ENCODE results near the gene ZNRF4. TPM values are rescaled to one million over a fixed set of nuclear protein-coding genes. Genes with fewer than 3 reads are reported as not detected.

Gene ZNRF4
- total RNA-seq, 1 experiment from 2014 or later, result not detected

- no peaks in the 10 kb centered on the region for H3K4me1 Mint-ChIP-seq (ENCODE audit: low read depth, unreplicated experiment)
- H3K27me3 Mint-ChIP-seq (ENCODE audit: unreplicated experiment), result peaks cover 76% of the 10 kb centered on the region
- H3K9me3 Mint-ChIP-seq (ENCODE audit: low read depth, unreplicated experiment), result peaks cover 2% of the 10 kb centered on the region
- no peak for DNase-seq
- intact Hi-C loops (cut with micrococcal nuclease; ENCODE audit: unreplicated experiment), result no loop called here
- no peak for TF ChIP-seq CTCF (IDR thresholded peaks at IDR 0.05; ENCODE audit: unreplicated experiment)
- H3K27ac Mint-ChIP-seq (ENCODE audit: unreplicated experiment), result no peak overlapping the region
- no peaks in the 10 kb centered on the region for H3K36me3 Mint-ChIP-seq (ENCODE audit: insufficient read depth, unreplicated experiment)
- no TSS peak for BruUV-seq (replicated peaks)
- no peak overlapping the region for H3K4me3 Mint-ChIP-seq (ENCODE audit: low read depth, unreplicated experiment)
- CTCF ChIA-PET, result no interaction called here
Observed at GRCh38 chr19:5424192-5424973, 30.8 kb upstream of the ZNRF4 start.

DNA sequence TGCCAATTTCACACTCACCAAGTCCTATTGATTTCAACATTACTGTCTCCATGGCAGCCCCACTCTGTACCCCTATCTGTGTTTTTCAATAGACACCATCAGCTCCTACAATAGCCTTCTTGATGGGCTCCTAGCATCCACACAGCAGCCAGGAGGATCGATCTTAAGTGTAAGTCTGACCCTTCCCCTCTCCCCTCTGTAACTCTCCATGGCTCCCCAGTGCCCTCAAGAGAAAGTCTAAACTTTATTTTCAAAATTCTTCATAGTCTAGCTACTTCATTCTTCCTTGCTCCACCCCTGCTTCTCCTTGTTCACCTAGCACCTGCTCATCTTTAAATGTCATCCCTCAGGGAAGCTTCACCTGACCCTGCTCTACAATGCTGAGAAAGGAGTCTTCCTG is 30.0 kb upstream of the ZNRF4 start:
- TF ChIP-seq CTCF (IDR thresholded peaks at IDR 0.05; ENCODE audit: unreplicated experiment), result no peak
- BruUV-seq (replicated peaks), result no TSS peak
- Mint-ChIP-seq H3K27ac (ENCODE audit: unreplicated experiment) (no peak overlapping the region), H3K27me3 (ENCODE audit: unreplicated experiment) (peaks cover 67% of the 10 kb centered on the region), H3K4me3 (ENCODE audit: low read depth, unreplicated experiment) (no peak overlapping the region), H3K4me1 (ENCODE audit: low read depth, unreplicated experiment) (no peaks in the 10 kb centered on the region), H3K36me3 (ENCODE audit: insufficient read depth, unreplicated experiment) (no peaks in the 10 kb centered on the region), H3K9me3 (ENCODE audit: low read depth, unreplicated experiment) (peaks cover 2% of the 10 kb centered on the region)
- no peak for DNase-seq
- CTCF ChIA-PET, result no interaction called here
- intact Hi-C loops (cut with micrococcal nuclease; ENCODE audit: unreplicated experiment), result no loop called here

DNA sequence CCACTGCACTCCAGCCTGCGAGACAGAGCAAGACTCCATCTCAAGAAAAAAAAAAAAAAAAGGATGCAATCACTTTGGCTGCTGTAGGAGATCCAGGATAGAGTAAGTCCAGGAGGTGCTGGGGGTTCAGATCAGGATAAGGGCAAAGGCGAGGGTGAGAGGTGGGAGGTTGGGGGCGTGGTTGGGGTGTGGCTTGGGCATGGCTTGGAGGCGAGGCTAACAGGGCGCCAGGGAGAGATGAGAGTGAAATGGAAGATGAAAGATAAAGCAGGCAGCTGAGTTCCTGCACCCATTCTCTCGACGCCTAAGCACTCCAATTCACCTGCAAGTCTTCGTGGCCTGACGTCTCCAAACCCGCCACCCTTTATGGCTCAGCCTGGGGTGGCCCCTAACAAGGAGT is 25.0 kb upstream of the ZNRF4 start:
- intact Hi-C loops (cut with micrococcal nuclease; ENCODE audit: unreplicated experiment), result no loop called here
- DNase-seq, result no peak
- Mint-ChIP-seq H3K4me3 (ENCODE audit: low read depth, unreplicated experiment) (no peak overlapping the region), H3K27ac (ENCODE audit: unreplicated experiment) (no peak overlapping the region), H3K9me3 (ENCODE audit: low read depth, unreplicated experiment) (no peaks in the 10 kb centered on the region), H3K36me3 (ENCODE audit: insufficient read depth, unreplicated experiment) (no peaks in the 10 kb centered on the region), H3K4me1 (ENCODE audit: low read depth, unreplicated experiment) (no peaks in the 10 kb centered on the region), H3K27me3 (ENCODE audit: unreplicated experiment) (peaks cover 43% of the 10 kb centered on the region)
- BruUV-seq (replicated peaks), result no TSS peak
- no peak for TF ChIP-seq CTCF (IDR thresholded peaks at IDR 0.05; ENCODE audit: unreplicated experiment)
- CTCF ChIA-PET, result interaction anchor here (0.6 kb wide), 1 partner anchor 33 kb away, joined by 3 read pairs; no protein-coding TSS in a partner anchor

GRCh38 chr19:5432687-5433086 is 22.5 kb upstream of the ZNRF4 start:
- no peak overlapping the region for H3K27ac Mint-ChIP-seq (ENCODE audit: unreplicated experiment)

More at GRCh38 chr19:5432687-5433086, 22.5 kb upstream of the ZNRF4 start:
- DNase-seq, result no peak
- intact Hi-C loops (cut with micrococcal nuclease; ENCODE audit: unreplicated experiment), result no loop called here
- Mint-ChIP-seq H3K9me3 (ENCODE audit: low read depth, unreplicated experiment) (no peaks in the 10 kb centered on the region), H3K4me3 (ENCODE audit: low read depth, unreplicated experiment) (no peak overlapping the region), H3K27me3 (ENCODE audit: unreplicated experiment) (peaks cover 40% of the 10 kb centered on the region), H3K36me3 (ENCODE audit: insufficient read depth, unreplicated experiment) (no peaks in the 10 kb centered on the region), H3K4me1 (ENCODE audit: low read depth, unreplicated experiment) (no peaks in the 10 kb centered on the region)
- CTCF ChIA-PET, result interaction anchor here (0.6 to 0.7 kb wide), 2 partner anchors 12 to 45 kb away, joined by 3 to 11 read pairs; no protein-coding TSS in a partner anchor
- no TSS peak for BruUV-seq (replicated peaks)
- no peak for TF ChIP-seq CTCF (IDR thresholded peaks at IDR 0.05; ENCODE audit: unreplicated experiment)

Data from Calu3 (cell line).